AG04449 (cell line): Measurements from ENCODE around the gene MED22.

Experiments
- CTCF ChIA-PET: fragments of 350-600 bp; formaldehyde crosslinking; extraction: SDS; loops from one replicate; lab custom pipeline; 2021; ENCODE audit warnings: antibody characterized with exemption; lab: Yijun Ruan, JAX
- POLR2A ChIA-PET: fragments of 400-600, 350-600 bp; formaldehyde crosslinking; extraction: SDS; loops from one replicate; lab custom pipeline; 2020; ENCODE audit warnings: antibody characterized with exemption, inconsistent platforms; lab: Yijun Ruan, JAX
- DNase-seq: peaks from one replicate; pipeline ENCODE4 v3.0.0-alpha.2; 2010; ENCODE audit warnings: low read depth, low spot score
- H3K4me3 ChIP-seq: 2 replicates; pipeline ENCODE4 v1.5.1; 2011; ENCODE audit warnings: low read depth, mild to moderate bottlenecking, control low read depth, low read length
- CTCF ChIP-seq: IDR thresholded peaks from one replicate; pipeline ENCODE4 v1.5.1; 2011; ENCODE audit warnings: mild to moderate bottlenecking, moderate library complexity, low read length, control low read depth, inconsistent platforms; ENCODE audit not compliant: insufficient read depth; ENCODE audit errors: missing control alignments

Gene MED22

GRCh38 chr9:133344979-133345378 lies 3.0 kb downstream of the MED22 start:
- no peak overlapping the region for H3K4me3 ChIP-seq
- POLR2A ChIA-PET = no interaction called here
- CTCF ChIA-PET = interaction anchor here (1.3 kb wide), 1 partner anchor 156 kb away, joined by 3 read pairs; no protein-coding TSS in a partner anchor

GRCh38 chr9:133344071-133344470 lies 3.9 kb downstream of the MED22 start:
- TF ChIP-seq CTCF = no peak
- H3K4me3 ChIP-seq = no peak overlapping the region
- ChIA-PET CTCF (interaction anchor here (1.1 to 1.6 kb wide), 4 partner anchors 12 to 158 kb away, joined by 3 to 7 read pairs (median 4); partner anchors contain the start of gene SURF1), POLR2A (no interaction called here)
- no peak for DNase-seq

More at GRCh38 chr9:133344979-133345378, 3.0 kb downstream of the MED22 start:
- TF ChIP-seq CTCF = no peak
- DNase-seq = no peak

GRCh38 chr9:133342570-133342969 lies 5.4 kb downstream of the MED22 start:
- DNase-seq = no peak
- POLR2A ChIA-PET = no interaction called here

GRCh38 chr9:133342069-133342406 lies 5.9 kb downstream of the MED22 start:
- no peak for DNase-seq
- TF ChIP-seq CTCF = no peak
- no peak overlapping the region for H3K4me3 ChIP-seq
- CTCF ChIA-PET = interaction anchor here (1.0 to 1.2 kb wide), 3 partner anchors 12 to 25 kb away, joined by 3 to 5 read pairs (median 3); no protein-coding TSS in a partner anchor
- POLR2A ChIA-PET = no interaction called here

More at GRCh38 chr9:133342570-133342969, 5.4 kb downstream of the MED22 start:
- H3K4me3 ChIP-seq = no peak overlapping the region
- CTCF ChIA-PET = interaction anchor here (0.8 to 1.2 kb wide), 4 partner anchors 8 to 18 kb away, joined by 3 read pairs; no protein-coding TSS in a partner anchor
- peak; percentile 15 for TF ChIP-seq CTCF

- ChIA-PET CTCF (interaction anchor here (1.0 to 1.3 kb wide), 4 partner anchors 11 to 25 kb away, joined by 3 to 7 read pairs (median 4); no protein-coding TSS in a partner anchor), POLR2A (interaction anchor here (0.6 kb wide), 1 partner anchor 99 kb away, joined by 3 read pairs; no protein-coding TSS in a partner anchor)
- H3K4me3 ChIP-seq = no peak overlapping the region
- DNase-seq = no peak
- TF ChIP-seq CTCF = no peak
Measured at GRCh38 chr9:133341369-133342068, 6.4 kb downstream of the MED22 start.

GRCh38 chr9:133340916-133341315 lies 7.0 kb downstream of the MED22 start:
- ChIA-PET CTCF (interaction anchor here (0.6 to 1.3 kb wide), 3 partner anchors 11 to 155 kb away, joined by 3 to 7 read pairs (median 5); no protein-coding TSS in a partner anchor), POLR2A (interaction anchor here (0.6 kb wide), 1 partner anchor 99 kb away, joined by 3 read pairs; no protein-coding TSS in a partner anchor)
- no peak for TF ChIP-seq CTCF
- no peak overlapping the region for H3K4me3 ChIP-seq
- DNase-seq = no peak
